ENCODE data around the gene BICRA. TPM values are rescaled to one million over a fixed set of nuclear protein-coding genes. Genes with fewer than 3 reads are reported as not detected.

BICRA gene
- total and polyA plus RNA-seq, 2 donors (not counting 1 experiment from before 2014, with no cell fraction given), result 14.1 to 34.7 TPM

- Histone ChIP-seq H4K20me1 (ENCODE audit: control insufficient read depth, insufficient read depth, low read length, poor library complexity, severe bottlenecking) (peaks cover 84% of the 10 kb centered on the region), H3K79me2 (ENCODE audit: control insufficient read depth, insufficient read depth, low read length) (peaks cover 23% of the 10 kb centered on the region), H3K4me1 (ENCODE audit: control insufficient read depth in 2 of 2, insufficient read depth in 2 of 2, low read length in 2 of 2) (peaks cover 5 to 19% of the 10 kb centered on the region in 2 donors), H3K27ac (ENCODE audit: low read length in 2 of 2) (no peak overlapping the region), H2AFZ (ENCODE audit: insufficient read depth, low read depth, low read length, poor library complexity, severe bottlenecking) (no peak overlapping the region), H3K9me3 (ENCODE audit: control extremely low read depth in 1 of 3, control insufficient read depth in 2 of 3, insufficient read depth in 1 of 3, low read length in 2 of 3) (peaks cover 0 to 4% (median 0%) of the 10 kb centered on the region in 3 donors), H3K27me3 (replicated peaks in 1 of 4; ENCODE audit: control extremely low read depth in 1 of 4, control insufficient read depth in 3 of 4, insufficient read depth in 4 of 4, low read length in 3 of 4) (no peaks in the 10 kb centered on the region), H3K9ac (ENCODE audit: low read length) (no peak overlapping the region), H3K4me3 (ENCODE audit: control extremely low read depth in 1 of 5, extremely low read depth in 1 of 5, insufficient read depth in 1 of 5, low read depth in 2 of 5, low read length in 4 of 5) (no peak overlapping the region), H3K4me2 (replicated peaks; ENCODE audit: low read depth, low read length, poor library complexity, severe bottlenecking) (no peak overlapping the region), H3K36me3 (replicated peaks in 1 of 2; ENCODE audit: control extremely low read depth in 1 of 2, control insufficient read depth in 1 of 2, extremely low read depth in 1 of 2, insufficient read depth in 2 of 2, low read length in 1 of 2) (peaks cover 0 to 89% of the 10 kb centered on the region in 2 experiments)
- TF ChIP-seq EZH2 (IDR thresholded peaks at IDR 0.05; ENCODE audit: borderline replicate concordance, insufficient read depth, low read depth, low read length, poor library complexity, severe bottlenecking) (no peak), CTCF (IDR thresholded peaks at IDR 0.05) (no peak)
- intact Hi-C loops (cut with micrococcal nuclease), result no loop called here
- 79% methylated on average over 27 of the region's 27 CpGs for WGBS (ENCODE audit: insufficient coverage)
- ChIA-PET CTCF (no interaction called here), POLR2A (no interaction called here)
- Mint-ChIP-seq H3K9me3 (ENCODE audit: insufficient read depth) (no peaks in the 10 kb centered on the region), H3K27ac (no peak overlapping the region), H3K4me3 (no peak overlapping the region), H3K4me1 (peaks cover 12% of the 10 kb centered on the region), H3K27me3 (no peaks in the 10 kb centered on the region)
- peak; percentile 15 for DNase-seq
- no peak for ATAC-seq (ENCODE audit: low read depth)
Observed at GRCh38 chr19:47752440-47753211, 143.7 kb downstream of the BICRA start.

Small RNA genes within 50 kb of the gene (small RNA-seq; reads per million reads assigned to genes)
- gene RN7SL322P (ENCODE audit: insufficient read length, low read depth, low replicate concordance), result not detected

Other genes starting within 250 kb of the BICRA start
- not detected in 2 replicates for gene MEIS3, start 189.6 kb upstream of the BICRA start, total RNA-seq
- not detected in 2 replicates for gene MEIS3, start 189.6 kb upstream of the BICRA start, polyA plus RNA-seq
- not detected in 2 replicates for gene SLC8A2, start 137.2 kb upstream of the BICRA start, total RNA-seq
- gene SLC8A2, start 137.2 kb upstream of the BICRA start, polyA plus RNA-seq, result 0.07 TPM in 1 of 2 replicates, not detected in the other
- gene KPTN, start 124.9 kb upstream of the BICRA start, total RNA-seq, result 8.1 and 11.7 TPM in 2 replicates
- 11.4 TPM in 2 replicates for gene KPTN, start 124.9 kb upstream of the BICRA start, polyA plus RNA-seq
- 65.8 and 66.8 TPM in 2 replicates for gene NAPA, start 94.1 kb upstream of the BICRA start, total RNA-seq
- gene NAPA, start 94.1 kb upstream of the BICRA start, polyA plus RNA-seq, result 78.5 and 86.5 TPM in 2 replicates
- not detected in 2 replicates for gene ZNF541, start 36.0 kb upstream of the BICRA start, total RNA-seq
- gene ZNF541, start 36.0 kb upstream of the BICRA start, polyA plus RNA-seq, result 0.03 TPM in 1 of 2 replicates, not detected in the other
- gene EHD2, start 104.3 kb downstream of the BICRA start, total RNA-seq, result not detected in 2 replicates
- not detected in 2 replicates for gene EHD2, start 104.3 kb downstream of the BICRA start, polyA plus RNA-seq
- gene NOP53, start 136.4 kb downstream of the BICRA start, total RNA-seq, result 921 and 978 TPM in 2 replicates
- gene NOP53, start 136.4 kb downstream of the BICRA start, polyA plus RNA-seq, result 526 and 634 TPM in 2 replicates
- 46.3 and 47.7 TPM in 2 replicates for gene SELENOW, start 169.6 kb downstream of the BICRA start, total RNA-seq
- 56.4 and 73.7 TPM in 2 replicates for gene SELENOW, start 169.6 kb downstream of the BICRA start, polyA plus RNA-seq
- not detected in 2 replicates for gene TPRX1, start 195.4 kb downstream of the BICRA start, total RNA-seq
- gene TPRX1, start 195.4 kb downstream of the BICRA start, polyA plus RNA-seq, result not detected in 2 replicates
- 0.07 TPM in 1 of 2 replicates, not detected in the other for gene CRX, start 212.8 kb downstream of the BICRA start, total RNA-seq
- gene CRX, start 212.8 kb downstream of the BICRA start, polyA plus RNA-seq, result not detected in 2 replicates